NCI-H1048 (cell line): ENCODE measurements around the gene CCM2.
"Not testable (repeated sequence)": the region's sequence is repeated elsewhere in the genome, so short reads cannot be mapped to it uniquely, and the experiment has no call there.

Source experiments
- DNase-seq: peaks from one replicate; lab custom pipeline; 2025; lab: John Stamatoyannopoulos, UW

Gene CCM2

GRCh38 chr7:45103958-45104843 lies 104.2 kb downstream of the CCM2 start:
- DNase-seq, result no peak

GRCh38 chr7:45104844-45105587 lies 105.0 kb downstream of the CCM2 start:
- no peak for DNase-seq

GRCh38 chr7:45105588-45106188 lies 105.7 kb downstream of the CCM2 start:
- DNase-seq, result no peak

- DNase-seq, result no peak
These were observed 106.8 kb downstream of the CCM2 start for GRCh38 chr7:45106820-45107219.

- no peak for DNase-seq
These were observed 107.4 kb downstream of the CCM2 start for GRCh38 chr7:45107356-45107755.

GRCh38 chr7:45108863-45109262 lies 108.9 kb downstream of the CCM2 start:
- DNase-seq, result no peak

- peak; percentile 79 for DNase-seq
These were observed 111.6 kb downstream of the CCM2 start, which contains the start of gene TBRG4 for GRCh38 chr7:45111298-45112223. Gene TBRG4, minus strand, starts transcription at chr7:45111697. Its CDS starts 2,460 bp downstream, at chr7:45109237.

- DNase-seq, result no peak
These were observed 112.6 kb downstream of the CCM2 start for GRCh38 chr7:45112648-45113047.

- DNase-seq, result not testable (repeated sequence)
These were observed 114.3 kb downstream of the CCM2 start for GRCh38 chr7:45114257-45114656.

GRCh38 chr7:45114926-45115325 lies 114.9 kb downstream of the CCM2 start:
- DNase-seq, result no peak

- DNase-seq, result no peak
These were observed 116.0 kb downstream of the CCM2 start for GRCh38 chr7:45116048-45116447.

GRCh38 chr7:45117582-45117981 lies 117.6 kb downstream of the CCM2 start:
- DNase-seq, result no peak

- DNase-seq, result no peak
These were observed 118.3 kb downstream of the CCM2 start for GRCh38 chr7:45118292-45118691.

GRCh38 chr7:45118889-45119331 lies 118.9 kb downstream of the CCM2 start:
- DNase-seq, result no peak

GRCh38 chr7:45119550-45119949 lies 119.5 kb downstream of the CCM2 start:
- no peak for DNase-seq

GRCh38 chr7:45122975-45123860 lies 123.2 kb downstream of the CCM2 start:
- no peak for DNase-seq

GRCh38 chr7:45123913-45124710 lies 124.1 kb downstream of the CCM2 start:
- DNase-seq, result no peak

GRCh38 chr7:45125193-45125904 lies 125.3 kb downstream of the CCM2 start:
- DNase-seq, result no peak
